Left ventricle myocardium superior (tissue), 1 donor: Measurements from ENCODE around the gene NDUFB10. TPM values are rescaled to one million over a fixed set of nuclear protein-coding genes. Genes with fewer than 3 reads are reported as not detected.
"Not testable (repeated sequence)": the region's sequence is repeated elsewhere in the genome, so short reads cannot be mapped to it uniquely, and the experiment has no call there.

Experiments used
- ATAC-seq: fragments of 200-7000 bp; cut with Tn5 transposase; one replicate; pipeline ENCODE4 v1.9.1; 2020; ENCODE audit warnings: mild to moderate bottlenecking, moderate library complexity
- DNase-seq: peaks from one replicate; pipeline ENCODE4 v3.0.0-alpha.2; 2020
- intact Hi-C: fragments of 100-400 bp; cut with micrococcal nuclease; formaldehyde crosslinking; loops from one replicate; pipeline ENCODE4 v1.11.0; 2022
- long read RNA-seq: library from polyadenylated mRNA; unstranded; transcript quantifications from one replicate; pipeline ENCODE4 v2.0.0, GENCODE V29; 2021
- total RNA-seq: library from RNA; stranded (reverse); fragmentation: NEBNext Ultra II Directional; extraction: Animal tissue kit (Norgen Biotek cat#: 25700); gene quantifications from one replicate; pipeline ENCODE4 v1.2.1, GENCODE V29; 2021
- donor health status: DM: no; HTN: yes; CAD: no; lungs with severe emphysema.

Gene NDUFB10
- total RNA-seq = 769 TPM
- long read RNA-seq, transcript NDUFB10-201 (4 exons, 705 nt) = major isoform, 416 of 445 reads
- long read RNA-seq, partial matches to known transcripts = 8 of 445 reads
- long read RNA-seq, other reads (novel, unspliced or antisense) = 15 of 445 reads

DNA sequence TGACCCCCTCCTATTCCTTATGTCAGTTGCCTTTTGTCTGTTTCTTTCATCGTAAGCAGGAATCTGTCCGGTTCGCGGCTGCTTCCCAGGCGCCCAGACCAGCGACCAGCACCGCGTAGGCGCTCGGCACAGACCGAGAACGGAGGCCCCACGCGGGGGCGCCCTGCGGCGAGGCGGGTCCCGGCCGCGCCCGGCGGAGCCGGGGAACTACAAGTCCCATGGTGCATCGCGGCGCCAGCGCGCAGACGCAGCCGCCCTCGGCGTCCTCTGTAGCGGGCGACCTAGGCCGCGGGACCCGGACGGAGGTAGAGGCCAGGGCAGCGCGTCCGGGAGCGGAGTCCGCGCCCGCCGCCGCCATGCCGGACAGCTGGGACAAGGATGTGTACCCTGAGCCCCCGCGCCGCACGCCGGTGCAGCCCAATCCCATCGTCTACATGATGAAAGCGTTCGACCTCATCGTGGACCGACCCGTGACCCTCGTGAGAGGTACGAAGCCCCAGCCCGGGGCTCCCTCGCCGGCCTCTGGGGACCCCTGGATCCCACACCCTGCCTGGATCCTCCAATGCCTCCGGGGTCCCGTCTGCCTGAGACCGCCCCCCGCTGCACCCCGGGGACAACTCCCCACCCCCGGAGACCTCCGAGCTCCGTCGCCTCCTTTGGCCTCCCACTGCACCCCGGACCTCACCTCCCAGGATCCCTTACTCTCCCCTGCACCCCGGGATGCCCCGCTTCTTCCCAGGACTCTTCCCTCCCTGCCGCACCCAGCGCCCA, at the start of gene NDUFB10:
Gene NDUFB10 (plus strand): TSS at position 270 of the 771 bp plus-strand sequence. CDS start 87 bp downstream, at position 357.
- DNase-seq = peak; percentile 98
- ATAC-seq = peak; percentile 90
- intact Hi-C loops = no loop called here

DNA sequence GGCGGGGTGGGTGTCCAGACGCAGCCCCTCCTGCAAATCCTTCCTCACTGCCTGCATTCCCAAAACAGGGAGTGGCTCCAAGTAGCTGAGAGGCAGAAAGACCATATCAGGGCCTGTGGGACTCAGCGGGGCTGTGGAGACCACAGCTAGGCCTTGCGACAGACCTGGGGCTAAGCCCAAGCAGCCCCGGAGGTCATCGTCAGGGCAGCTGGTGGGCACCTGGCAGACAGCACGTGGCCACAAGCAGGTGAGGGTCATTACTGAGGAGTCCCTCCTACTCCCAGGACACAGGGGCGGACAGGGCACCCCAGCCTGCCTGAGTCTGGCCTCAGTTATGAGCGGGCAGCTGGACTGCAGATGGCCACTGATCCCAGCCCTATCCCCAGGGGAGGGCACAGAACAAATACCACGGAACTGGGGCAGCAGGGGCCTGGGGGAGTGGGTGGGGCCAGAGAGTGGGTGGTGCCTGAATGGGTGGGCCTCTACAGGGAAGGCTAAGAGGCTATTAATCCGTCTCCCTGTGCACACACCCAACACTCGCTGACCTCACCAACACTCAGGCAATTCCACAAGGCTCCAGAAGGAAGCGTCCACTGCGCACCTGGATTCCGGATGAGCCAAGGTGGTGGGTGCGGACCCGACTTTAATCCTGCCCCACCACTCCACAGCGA, 49.6 kb upstream of the NDUFB10 start:
- intact Hi-C loops = no loop called here
- ATAC-seq (no peak), DNase-seq (no peak)

DNA sequence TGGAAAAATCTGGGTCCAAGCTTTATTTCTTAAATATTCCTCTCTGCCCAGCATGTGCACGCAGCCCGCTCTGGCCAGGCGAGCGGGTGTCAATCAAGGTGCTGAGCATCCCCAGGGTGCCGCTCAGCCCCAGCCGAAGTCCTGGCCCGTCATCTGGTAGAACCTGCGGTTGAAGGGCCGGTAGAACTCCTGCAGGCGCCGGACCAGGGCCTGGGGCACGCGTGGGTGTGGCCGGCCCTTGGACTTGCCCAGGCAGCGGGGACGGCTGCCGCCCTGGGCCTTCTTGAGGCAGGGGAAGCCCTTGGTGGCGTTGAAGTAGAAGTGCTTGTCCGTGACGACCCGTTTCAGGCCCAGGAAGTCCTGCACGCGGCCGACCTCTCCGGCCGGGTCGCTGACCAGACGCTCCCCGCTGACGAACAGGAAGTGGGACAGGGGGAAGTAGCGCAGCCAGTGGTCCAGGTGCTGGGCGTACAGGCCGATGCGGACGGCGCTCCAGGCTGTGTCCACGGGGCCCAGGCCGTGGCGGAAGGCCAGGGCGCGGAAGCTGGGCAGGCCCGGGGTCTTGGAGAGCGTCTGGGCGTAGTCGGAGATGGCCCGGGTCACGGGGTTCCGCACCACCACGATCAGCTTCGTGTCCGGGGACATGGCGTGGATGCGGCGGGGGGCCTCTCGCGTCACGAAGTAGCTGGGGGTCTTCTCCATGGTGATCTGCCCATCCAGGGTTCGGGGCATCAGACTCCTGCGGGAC, 47.7 kb upstream of the NDUFB10 start:
- no peak for ATAC-seq

DNA sequence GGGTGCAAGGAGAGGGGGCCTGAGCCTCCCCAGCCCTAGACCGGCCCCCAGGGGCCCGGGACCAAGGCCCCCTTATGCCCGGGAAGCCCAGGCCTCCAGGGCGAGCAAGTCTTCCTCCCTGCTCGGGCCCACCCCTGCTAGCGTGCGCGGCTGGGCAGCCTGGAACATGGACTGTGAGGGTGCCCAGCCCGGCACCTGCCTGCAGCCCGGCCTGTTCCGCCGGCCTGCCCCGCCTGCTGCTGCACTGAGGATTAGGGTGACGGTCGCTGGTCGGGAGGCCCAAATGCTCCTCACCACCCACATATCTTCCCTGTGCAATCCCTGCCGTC, 47.2 kb upstream of the NDUFB10 start:
- DNase-seq (no peak), ATAC-seq (no peak)
- intact Hi-C loops = no loop called here

More for the DNA sequence above, 47.7 kb upstream of the NDUFB10 start:
- no peak for DNase-seq
- intact Hi-C loops = no loop called here

DNA sequence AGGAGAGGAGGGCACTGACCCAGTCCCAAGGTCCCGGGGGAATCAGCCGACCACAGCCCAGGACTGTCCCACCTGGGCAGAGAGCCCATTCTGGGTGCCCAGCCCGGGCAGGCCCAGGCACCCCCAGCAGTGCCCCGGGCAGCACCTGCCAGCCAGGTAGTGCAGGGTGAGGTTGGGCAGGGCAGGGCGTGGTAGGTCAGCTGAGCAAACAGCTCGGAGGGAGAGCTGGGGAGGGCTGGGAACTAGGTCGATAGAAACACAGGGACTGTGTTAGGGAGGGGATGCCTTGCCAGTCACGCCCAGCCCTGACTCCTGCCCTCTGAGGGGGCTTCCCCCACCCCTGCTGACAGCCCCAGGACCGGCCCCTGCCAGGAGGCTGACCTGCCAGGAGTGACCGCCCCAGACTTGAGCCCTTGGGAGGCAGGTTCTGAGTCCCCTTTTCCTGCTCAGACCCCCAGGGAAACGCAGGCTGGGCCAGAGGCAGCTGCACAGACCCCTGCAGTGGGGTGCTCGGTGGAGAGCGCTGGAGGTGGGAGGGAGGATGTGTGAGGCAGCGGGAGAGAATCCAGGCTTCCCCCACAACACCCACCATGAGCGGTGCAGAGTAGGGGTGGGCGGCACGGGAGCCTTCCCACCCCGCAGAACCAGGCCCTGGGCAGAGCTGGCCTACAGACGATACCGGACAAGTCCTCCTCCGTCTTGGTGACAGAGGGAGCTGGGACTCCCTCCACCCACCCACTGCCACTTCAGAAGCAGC, 45.8 kb upstream of the NDUFB10 start:
- intact Hi-C loops = no loop called here
- DNase-seq = no peak
- ATAC-seq = peak; percentile 19

DNA sequence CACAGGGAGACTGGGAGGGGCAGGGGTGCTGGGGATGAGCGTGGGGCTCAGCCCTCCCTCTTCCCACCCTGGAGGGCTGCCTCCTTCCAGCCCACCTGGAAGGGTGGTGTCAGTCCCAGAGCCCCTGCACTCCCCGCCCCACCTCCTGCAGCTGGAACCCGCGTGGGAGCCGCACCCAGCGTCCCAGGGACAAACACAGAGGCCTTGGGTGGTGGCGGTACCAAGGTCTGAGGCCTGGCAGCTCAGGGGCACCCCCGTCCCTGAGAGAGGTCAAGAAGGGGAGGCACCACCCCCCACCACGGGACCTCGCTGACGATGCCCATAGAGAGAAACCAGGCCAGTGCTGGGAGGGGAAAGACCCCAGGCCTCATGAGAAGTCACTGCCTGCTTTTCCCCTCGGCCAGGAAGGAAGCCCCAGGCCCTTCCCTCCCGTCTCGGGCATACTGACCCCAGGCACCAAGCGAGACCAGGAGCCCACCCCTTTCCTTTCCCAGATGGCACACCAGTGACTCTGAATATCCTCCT, 45.2 kb upstream of the NDUFB10 start:
- ATAC-seq (no peak), DNase-seq (no peak)
- intact Hi-C loops = no loop called here

DNA sequence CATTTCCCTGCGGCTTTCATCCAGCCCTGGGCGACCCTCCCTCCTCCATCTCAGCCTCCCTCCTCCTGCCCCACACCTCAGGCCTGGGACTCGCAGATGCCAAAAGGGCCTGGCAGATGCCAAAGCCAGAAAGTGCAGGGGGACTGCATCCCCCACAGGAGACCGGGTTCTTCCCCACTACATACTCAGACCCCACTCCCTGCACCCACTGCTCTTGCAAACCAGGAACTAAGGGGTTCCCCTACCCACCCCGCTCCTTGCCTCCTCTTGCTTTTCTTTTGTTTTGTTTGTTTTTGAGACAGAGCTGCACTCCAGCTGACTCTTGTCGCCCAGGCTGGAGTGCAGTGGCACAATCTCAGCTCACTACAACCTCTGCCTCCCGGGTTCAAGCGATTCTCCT, 44.4 kb upstream of the NDUFB10 start:
- DNase-seq (no peak), ATAC-seq (no peak)
- intact Hi-C loops = no loop called here

DNA sequence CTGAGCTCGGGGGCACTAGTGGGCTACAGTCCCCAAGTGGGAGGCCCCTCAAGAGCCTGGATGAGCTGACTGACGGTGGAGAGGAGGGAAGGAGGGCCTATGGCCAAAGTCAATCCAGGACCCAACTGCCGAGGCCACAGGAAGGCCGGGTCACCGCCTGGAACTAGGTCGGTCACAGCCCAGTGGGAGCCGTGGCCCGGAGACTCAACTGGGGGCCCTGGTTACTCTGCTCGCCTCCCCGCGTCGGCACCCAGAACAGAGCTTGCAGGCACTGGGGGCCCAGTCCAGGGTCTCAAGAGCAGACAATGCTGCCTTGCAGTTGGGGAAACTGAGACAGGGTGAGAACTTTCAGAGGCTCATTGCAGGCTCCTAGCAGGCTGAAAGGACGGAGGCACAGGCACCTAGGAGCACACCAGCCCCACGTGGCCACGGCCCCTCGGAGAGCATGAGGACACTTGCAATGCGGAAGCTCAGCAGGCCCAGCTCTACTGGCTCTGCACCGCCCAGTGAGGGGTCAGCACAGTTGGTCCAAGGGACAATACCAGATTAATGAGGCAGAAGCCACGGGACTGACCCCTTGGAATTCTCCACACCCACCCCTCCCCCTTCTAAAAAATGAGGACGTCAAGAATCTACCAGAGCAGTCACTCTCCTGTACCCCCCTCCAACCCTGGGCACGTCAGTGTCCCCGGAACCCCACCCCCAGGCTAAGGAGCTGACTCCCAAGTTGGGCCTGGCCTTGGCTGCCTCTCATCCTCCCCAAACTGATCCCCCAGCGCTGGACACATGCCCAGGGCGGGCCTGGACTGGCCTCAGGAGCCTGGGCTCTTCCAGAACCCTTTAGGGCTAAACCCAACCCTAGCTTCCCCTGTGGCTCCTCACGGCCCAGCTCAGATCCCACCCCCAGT, 43.4 kb upstream of the NDUFB10 start:
- DNase-seq (no peak), ATAC-seq (no peak)
- intact Hi-C loops = no loop called here

DNA sequence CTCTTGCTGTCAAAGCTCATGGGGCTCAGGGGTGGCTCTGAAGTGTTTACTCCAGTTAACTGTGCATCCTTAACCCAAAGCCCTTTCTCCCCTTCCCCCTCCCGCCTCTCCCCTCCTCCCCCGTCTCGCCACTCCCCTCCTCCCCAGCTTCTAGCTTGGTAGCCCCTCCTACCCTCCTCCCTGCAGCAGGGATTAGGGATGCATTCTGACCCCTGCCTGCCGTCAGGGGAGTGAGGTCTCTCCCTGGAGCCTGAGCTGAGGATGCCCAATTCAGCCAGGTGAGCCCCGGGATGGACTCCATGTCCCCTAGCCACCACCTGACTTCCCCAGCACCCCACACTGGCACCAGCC, 42.7 kb upstream of the NDUFB10 start:
- no peak for ATAC-seq
- DNase-seq = no peak

DNA sequence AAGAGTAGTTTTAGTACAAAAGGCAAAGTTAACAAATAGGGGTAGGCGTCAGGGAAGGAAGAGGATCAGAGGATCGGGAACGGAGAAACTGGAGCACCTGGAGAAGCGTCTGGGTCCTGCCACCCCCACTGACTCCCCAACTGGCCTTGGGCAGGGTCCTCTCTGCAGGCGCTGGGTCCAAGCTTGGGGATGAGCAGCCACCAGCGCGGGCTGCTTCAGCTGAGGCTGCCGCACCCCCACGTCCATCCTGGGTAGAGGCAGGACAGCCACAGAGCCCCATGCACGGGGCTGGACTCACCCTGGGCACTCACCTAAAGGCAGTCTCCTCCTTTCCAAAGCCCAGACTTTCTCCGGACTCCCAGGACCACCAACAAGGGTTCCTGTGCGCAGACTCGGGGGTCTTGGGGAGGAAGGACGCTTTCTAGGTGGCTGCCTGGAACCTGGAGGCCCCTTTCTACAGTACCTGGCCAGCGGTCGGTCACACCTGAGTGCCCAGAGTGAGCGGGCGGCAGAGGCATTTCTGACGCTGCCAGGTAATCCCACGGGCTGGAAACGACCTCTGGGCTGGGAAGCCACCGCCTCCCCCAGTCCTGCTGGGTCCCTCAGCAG, 42.2 kb upstream of the NDUFB10 start:
- intact Hi-C loops = no loop called here
- no peak for DNase-seq
- no peak for ATAC-seq

More for the DNA sequence above, 42.7 kb upstream of the NDUFB10 start:
- intact Hi-C loops = no loop called here

DNA sequence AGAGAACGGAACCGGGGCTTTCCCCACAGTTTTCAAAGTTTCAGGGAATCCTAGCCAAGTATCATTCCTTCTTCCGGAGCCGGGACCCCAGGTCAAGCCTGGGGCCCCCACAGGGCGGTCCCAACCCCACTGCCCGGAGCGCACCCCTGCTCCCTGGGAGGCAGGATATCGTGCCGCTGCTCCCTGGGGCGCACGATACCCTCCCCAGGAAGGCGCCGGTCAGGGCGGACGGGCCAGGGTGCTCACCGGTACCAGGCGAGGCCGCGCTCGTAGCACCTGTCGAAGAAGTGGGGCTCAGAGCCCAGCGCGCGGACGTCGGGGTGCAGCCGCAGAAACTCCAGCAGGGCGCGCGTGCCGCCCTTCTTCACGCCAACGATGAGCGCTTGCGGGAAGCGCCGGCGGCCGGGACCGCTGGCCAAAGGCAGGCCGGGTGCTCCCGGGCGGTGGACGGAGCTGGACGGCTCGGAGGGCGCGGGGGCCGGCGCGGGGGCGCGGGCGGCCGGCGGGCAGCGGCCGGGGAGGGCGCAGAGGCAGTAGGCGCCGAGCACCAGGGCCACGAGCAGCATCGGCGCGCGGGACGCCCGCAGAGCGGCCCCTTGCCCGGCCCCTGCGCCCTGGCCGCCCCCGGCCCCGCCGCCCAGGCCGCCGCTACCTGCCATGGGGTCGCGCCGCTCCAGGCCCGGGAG, 41.5 kb upstream of the NDUFB10 start:
- ATAC-seq (no peak), DNase-seq (no peak)
- intact Hi-C loops = no loop called here

DNA sequence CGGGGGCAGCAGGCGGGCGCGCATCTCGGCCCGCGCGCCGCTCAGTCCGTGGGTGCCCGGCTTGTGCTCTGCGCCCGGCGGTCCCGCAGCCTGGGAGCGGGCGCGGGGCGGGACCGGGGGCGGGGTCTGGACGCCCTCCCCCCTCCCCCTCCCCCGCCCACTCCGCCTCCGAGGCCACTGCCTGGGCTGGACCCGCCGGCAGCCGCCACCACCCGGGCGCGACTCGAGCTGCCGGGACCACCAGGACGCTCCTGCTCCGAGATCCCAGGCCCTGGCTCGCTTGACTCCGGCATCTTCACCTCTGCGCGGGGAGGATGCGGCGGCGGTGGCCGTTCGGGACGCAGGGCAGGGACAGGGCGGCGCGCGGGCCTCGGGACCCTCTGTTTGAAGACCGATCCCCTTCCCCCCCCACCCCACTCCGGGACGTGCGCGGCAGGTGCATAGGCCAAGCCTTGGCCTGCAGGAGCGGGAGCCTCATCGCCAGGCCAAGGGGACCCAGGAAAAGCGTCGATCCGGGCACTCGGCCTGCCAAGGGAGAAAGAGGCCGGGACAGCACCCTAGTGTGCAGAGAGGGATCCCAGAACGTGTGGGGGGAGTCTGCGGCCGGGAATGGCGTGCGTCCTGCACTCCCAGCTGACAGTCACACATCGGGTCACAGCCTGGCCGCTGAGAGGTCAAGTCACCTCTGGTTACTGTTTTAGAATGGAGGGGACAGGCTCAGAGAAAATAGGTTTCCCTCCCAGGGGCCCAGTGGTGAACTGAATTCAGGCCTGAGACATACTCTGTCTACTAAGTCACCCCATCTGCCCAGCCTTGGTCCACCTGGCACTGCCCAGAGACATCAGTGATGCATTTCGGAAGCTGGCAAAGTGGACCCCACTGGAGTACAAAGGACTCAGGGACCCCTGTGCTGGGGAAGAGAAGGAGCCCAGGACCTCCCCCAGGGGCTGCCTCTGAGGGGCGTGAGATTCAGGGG, 40.7 kb upstream of the NDUFB10 start, which contains the start of gene HS3ST6:
Gene HS3ST6 (minus strand): TSS at position 65 of the 976 bp plus-strand sequence. CDS start 92 bp downstream, outside the sequence.
- intact Hi-C loops = no loop called here
- ATAC-seq (no peak), DNase-seq (no peak)

DNA sequence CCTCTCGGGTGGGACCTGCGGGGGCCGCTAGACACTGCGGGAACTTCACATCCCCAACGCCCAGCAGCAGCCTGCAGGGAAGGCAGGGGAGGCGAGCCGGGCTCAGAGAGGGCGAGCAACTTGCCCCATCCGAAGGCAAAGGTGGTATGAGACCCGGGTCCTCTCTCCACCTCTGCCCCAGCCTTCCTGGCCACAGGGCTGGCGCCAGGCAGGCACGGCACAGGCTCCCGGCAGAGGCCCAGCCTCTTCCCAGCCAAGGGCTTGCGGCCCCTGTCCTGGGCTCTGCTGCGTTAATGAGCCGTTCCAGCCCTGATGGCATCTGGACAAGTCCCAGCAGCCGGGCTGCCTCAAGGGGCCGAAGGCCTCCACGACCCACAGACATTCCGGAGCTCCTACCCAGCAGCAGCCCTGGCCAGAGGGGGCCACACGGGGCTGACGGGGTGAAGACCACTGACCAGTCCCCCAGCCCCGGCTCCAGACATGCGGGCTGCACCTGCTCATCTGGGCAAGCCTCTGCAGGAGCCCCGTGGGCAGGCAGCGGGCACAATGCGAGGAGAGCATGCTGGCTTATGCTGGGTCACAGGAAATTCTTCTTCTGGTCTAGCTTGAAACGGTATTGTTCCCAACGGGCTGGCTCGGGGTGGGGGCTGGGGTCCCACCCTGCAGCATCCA, 39.9 kb upstream of the NDUFB10 start:
- intact Hi-C loops = no loop called here
- no peak for DNase-seq
- ATAC-seq = no peak

DNA sequence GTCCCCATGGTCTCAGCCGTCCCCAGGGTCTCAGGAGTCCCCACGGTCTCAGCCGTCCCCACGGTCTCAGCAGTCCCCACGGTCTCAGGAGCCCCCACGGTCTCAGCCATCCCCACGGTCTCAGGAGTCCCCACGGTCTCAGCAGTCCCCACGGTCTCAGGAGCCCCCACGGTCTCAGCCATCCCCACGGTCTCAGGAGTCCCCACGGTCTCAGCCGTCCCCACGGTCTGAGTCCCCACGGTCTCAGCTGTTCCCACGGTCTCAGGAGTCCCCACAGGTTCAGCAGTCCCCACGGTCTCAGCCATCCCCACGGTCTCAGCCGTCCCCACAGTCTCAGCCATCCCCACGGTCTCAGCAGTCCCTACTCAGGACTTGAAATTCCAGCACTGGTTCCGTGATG, 39.2 kb upstream of the NDUFB10 start:
- intact Hi-C loops, DNase-seq, ATAC-seq: not testable (repeated sequence)

DNA sequence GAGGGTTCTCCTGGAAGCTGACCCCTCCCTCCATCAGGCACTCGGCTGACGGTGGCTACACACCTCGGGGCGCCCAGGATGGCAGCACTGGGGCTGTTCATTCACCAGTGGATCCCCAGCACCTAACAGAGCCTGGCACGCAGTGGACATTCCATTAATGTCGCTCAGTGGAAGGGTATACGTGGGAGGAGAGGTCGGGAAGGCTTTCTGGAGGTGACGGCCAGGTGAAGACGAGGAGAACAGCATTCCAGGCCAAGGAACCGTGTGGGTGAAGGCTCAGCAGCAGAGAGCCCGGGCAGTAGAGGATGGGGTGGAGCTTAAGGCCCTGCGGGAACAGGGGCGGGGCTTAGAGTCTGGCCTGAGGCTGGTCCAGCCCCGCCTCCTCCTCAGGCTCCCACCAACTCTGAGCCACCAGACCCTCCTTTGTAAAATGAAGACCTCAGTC, 38.6 kb upstream of the NDUFB10 start:
- intact Hi-C loops = no loop called here
- DNase-seq (no peak), ATAC-seq (peak; percentile 32)
